DOHH2 (cell line): ENCODE results near the gene GLDC.

ENCODE experiments used
- H3F3A ChIP-seq: fragments of 200-600 bp; sonication (generic), shearing (Covaris generic); 2 replicates; pipeline ENCODE4 v1.6.0; 2016; ENCODE audit warnings: antibody characterized with exemption, mild to moderate bottlenecking; ENCODE audit not compliant: control insufficient read depth, insufficient read depth
- H3K27ac ChIP-seq: fragments of 200-600 bp; sonication (generic); 2 replicates; pipeline ENCODE4 v1.5.1; 2014; ENCODE audit warnings: low read depth, mild to moderate bottlenecking, low read length, moderate library complexity
- H3K27me3 ChIP-seq: fragments of 200-600 bp; sonication (generic); 2 replicates; pipeline ENCODE4 v1.6.1; 2014; ENCODE audit warnings: mild to moderate bottlenecking, low read length, mixed read lengths; ENCODE audit not compliant: control insufficient read depth
- H3K36me3 ChIP-seq: fragments of 200-600 bp; sonication (generic); 2 replicates; pipeline ENCODE4 v1.6.1; 2014; ENCODE audit warnings: mild to moderate bottlenecking, low read length, moderate library complexity, mixed read lengths; ENCODE audit not compliant: control insufficient read depth
- H3K4me1 ChIP-seq: fragments of 200-600 bp; sonication (generic); 2 replicates; pipeline ENCODE4 v1.6.1; 2014; ENCODE audit warnings: mild to moderate bottlenecking, low read length, mixed read lengths; ENCODE audit not compliant: control insufficient read depth
- H3K4me2 ChIP-seq: fragments of 200-600 bp; sonication (generic); 2 replicates; pipeline ENCODE4 v1.6.0; 2014; ENCODE audit warnings: mild to moderate bottlenecking, low read length, moderate library complexity
- H3K4me3 ChIP-seq: fragments of 200-600 bp; sonication (generic); 2 replicates; pipeline ENCODE4 v1.5.1; 2014; ENCODE audit warnings: mild to moderate bottlenecking, low read length, mixed read lengths
- H3K79me2 ChIP-seq: fragments of 200-600 bp; sonication (generic); 2 replicates; pipeline ENCODE4 v1.6.1; 2014; ENCODE audit warnings: mild to moderate bottlenecking, low read length, mixed read lengths; ENCODE audit not compliant: control insufficient read depth
- H3K9me2 ChIP-seq: fragments of 200-600 bp; sonication (generic); replicated peaks from 2 replicates; pipeline ENCODE4 v1.6.1; 2014; ENCODE audit warnings: mild to moderate bottlenecking, low read length, mixed read lengths; ENCODE audit not compliant: control insufficient read depth
- H3K9me3 ChIP-seq: fragments of 200-600 bp; sonication (generic); 2 replicates; pipeline ENCODE4 v1.6.1; 2014; ENCODE audit warnings: antibody characterized with exemption, low read length, mixed read lengths; ENCODE audit not compliant: control insufficient read depth, insufficient read depth
- H4K20me1 ChIP-seq: fragments of 200-600 bp; sonication (generic); 2 replicates; pipeline ENCODE4 v1.6.0; 2014; ENCODE audit warnings: low read depth, mild to moderate bottlenecking, antibody characterized with exemption, low read length, moderate library complexity; ENCODE audit not compliant: control insufficient read depth, insufficient read depth
- CTCF ChIP-seq: fragments of 200-600 bp; sonication (generic); IDR thresholded peaks from one replicate; pipeline ENCODE4 v1.5.1; 2014; ENCODE audit warnings: antibody characterized with exemption, mild to moderate bottlenecking, low read depth, low read length; ENCODE audit not compliant: poor library complexity, severe bottlenecking
- EZH2phosphoT487 ChIP-seq: fragments of 200-600 bp; sonication (generic); IDR thresholded peaks from 2 replicates; pipeline ENCODE4 v1.6.1; 2017; ENCODE audit warnings: borderline replicate concordance, mild to moderate bottlenecking, antibody characterized with exemption, low read length, moderate library complexity, mixed read lengths

GLDC gene

GRCh38 chr9:6562201-6562600, 83.3 kb downstream of the GLDC start:
- Histone ChIP-seq H3K27ac (no peak overlapping the region), H3K27me3 (no peaks in the 10 kb centered on the region), H3K79me2 (no peaks in the 10 kb centered on the region), H3K9me3 (no peaks in the 10 kb centered on the region), H4K20me1 (no peaks in the 10 kb centered on the region), H3K4me3 (no peak overlapping the region), H3K9me2 (no peaks in the 10 kb centered on the region), H3K36me3 (no peaks in the 10 kb centered on the region), H3K4me2 (no peak overlapping the region), H3K4me1 (no peaks in the 10 kb centered on the region), H3F3A (no peaks in the 10 kb centered on the region)
- TF ChIP-seq EZH2phosphoT487 (no peak), CTCF (no peak)

GRCh38 chr9:6557883-6558616, 87.5 kb downstream of the GLDC start:
- Histone ChIP-seq H3K9me3 (no peaks in the 10 kb centered on the region), H3K36me3 (no peaks in the 10 kb centered on the region), H4K20me1 (no peaks in the 10 kb centered on the region), H3K4me3 (no peak overlapping the region), H3K4me1 (no peaks in the 10 kb centered on the region), H3F3A (no peaks in the 10 kb centered on the region), H3K9me2 (no peaks in the 10 kb centered on the region), H3K27me3 (no peaks in the 10 kb centered on the region), H3K27ac (no peak overlapping the region), H3K79me2 (no peaks in the 10 kb centered on the region), H3K4me2 (no peak overlapping the region)
- TF ChIP-seq EZH2phosphoT487 = no peak
- no peak for TF ChIP-seq CTCF

- TF ChIP-seq EZH2phosphoT487 = no peak
- no peak for TF ChIP-seq CTCF
- Histone ChIP-seq H3K4me1 (no peaks in the 10 kb centered on the region), H3K9me2 (no peaks in the 10 kb centered on the region), H3K4me3 (no peak overlapping the region), H3K79me2 (no peaks in the 10 kb centered on the region), H3K27ac (no peak overlapping the region), H3F3A (no peaks in the 10 kb centered on the region), H3K36me3 (no peaks in the 10 kb centered on the region), H3K9me3 (no peaks in the 10 kb centered on the region), H3K27me3 (no peaks in the 10 kb centered on the region), H4K20me1 (no peaks in the 10 kb centered on the region), H3K4me2 (no peak overlapping the region)
These were observed 91.7 kb downstream of the GLDC start for GRCh38 chr9:6553866-6554265.
